ENCODE results near the gene GABRG3.

GABRG3 gene

DNA sequence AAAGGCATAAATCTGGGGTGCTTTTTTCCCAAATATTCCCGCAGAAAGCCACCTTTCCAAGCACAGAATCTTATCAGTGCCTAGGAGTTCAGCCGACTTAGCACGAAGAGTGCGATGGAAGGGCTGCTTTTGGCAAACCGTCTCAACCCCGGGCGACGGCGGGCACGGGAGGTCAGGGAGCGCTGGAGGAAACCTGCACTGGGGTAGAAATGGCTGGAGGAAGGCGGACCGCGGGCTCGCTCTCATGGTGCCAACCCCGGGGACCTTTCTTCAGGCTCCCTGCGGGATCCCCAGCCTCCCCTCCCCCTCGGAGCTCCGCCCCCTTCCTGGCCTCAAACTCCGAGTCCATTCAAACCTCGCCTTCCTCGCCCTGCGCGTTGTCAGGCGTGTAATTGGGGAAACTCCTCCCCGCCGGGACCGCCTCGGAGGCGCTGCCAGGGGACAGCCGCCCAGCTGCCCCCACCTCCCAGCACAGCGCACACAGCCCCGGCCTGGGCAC lies at the start of gene GABRG3:
Gene GABRG3 (plus strand): TSS at position 470 of the 499 bp plus-strand sequence.
- peak in 1 of 2 experiments; percentile 12 for DNase-seq (ENCODE audit: low read depth in 1 of 2, low spot score in 1 of 2)
- no peak for TF ChIP-seq JUND (IDR thresholded peaks at IDR 0.05; ENCODE audit: low read depth)
- in situ Hi-C loops (cut with HindIII; ENCODE audit: low pct_unique_long_range_greater_than_20kb, low sequenced_read_pairs), result no loop called here

DNA sequence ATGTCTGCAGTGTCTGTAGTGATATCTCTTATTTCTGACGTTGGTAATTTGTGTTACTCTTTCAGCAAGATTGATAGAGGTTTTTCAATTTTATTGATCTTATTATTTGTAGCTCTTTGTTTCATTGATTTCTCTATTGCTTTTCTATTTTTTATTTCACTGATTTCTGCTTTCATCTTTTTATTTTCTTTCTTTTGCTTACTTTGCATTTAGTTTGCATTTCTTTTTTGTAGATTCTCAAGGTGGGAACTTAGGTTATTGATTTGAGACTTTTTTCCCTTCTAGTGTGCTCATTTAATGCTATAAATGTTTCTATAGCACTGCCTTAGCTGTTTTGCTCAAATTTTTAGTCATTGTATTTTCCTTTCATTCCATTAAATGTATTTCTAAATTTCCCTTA lies 49.5 kb upstream of the GABRG3 start:
- in situ Hi-C loops (cut with HindIII; ENCODE audit: low pct_unique_long_range_greater_than_20kb, low sequenced_read_pairs), result no loop called here
- DNase-seq (ENCODE audit: low read depth in 1 of 2, low spot score in 1 of 2), result no peak
- no peak for TF ChIP-seq JUND (IDR thresholded peaks at IDR 0.05; ENCODE audit: low read depth)

DNA sequence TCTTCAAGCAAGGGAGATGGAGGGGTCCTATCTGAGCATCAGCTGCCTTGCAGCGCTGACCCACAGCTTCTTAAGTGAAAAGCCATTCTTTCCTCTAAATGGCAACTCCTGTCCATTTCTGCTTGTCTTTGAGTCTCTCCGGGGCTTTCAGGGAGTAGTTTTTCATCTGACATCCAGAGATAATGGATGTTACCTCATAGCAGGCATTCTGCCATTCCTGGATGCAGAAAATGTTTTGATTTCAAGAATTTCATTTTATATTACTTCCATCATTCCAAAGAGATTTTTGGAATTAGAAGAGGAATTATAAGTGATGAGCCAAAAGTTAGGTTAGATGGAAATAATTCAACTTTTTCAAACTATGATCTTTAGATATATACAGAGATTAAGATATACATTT lies 44.9 kb upstream of the GABRG3 start:
- TF ChIP-seq JUND (IDR thresholded peaks at IDR 0.05; ENCODE audit: low read depth), result no peak
- no peak for DNase-seq (ENCODE audit: low read depth in 1 of 2, low spot score in 1 of 2)
- in situ Hi-C loops (cut with HindIII; ENCODE audit: low pct_unique_long_range_greater_than_20kb, low sequenced_read_pairs), result no loop called here

DNA sequence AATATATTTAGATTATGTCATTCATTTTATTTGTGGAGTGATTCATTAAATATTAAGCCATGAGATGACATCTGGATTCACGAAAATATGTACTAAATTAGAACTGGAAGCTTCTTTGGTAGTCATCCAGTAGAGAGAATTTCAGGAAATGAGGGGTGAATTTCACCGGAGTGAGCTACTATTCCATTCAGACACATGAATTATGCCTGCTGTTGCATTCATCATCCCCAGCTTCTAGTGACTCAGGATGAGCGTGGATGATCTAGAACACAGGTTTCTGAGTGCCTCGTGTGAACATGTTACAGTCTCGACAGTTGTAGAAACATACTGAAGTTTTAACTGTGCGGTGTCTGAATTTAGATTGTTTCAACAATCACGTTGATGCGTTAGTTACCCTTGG lies 42.9 kb upstream of the GABRG3 start:
- in situ Hi-C loops (cut with HindIII; ENCODE audit: low pct_unique_long_range_greater_than_20kb, low sequenced_read_pairs), result no loop called here
- no peak for TF ChIP-seq JUND (IDR thresholded peaks at IDR 0.05; ENCODE audit: low read depth)
- no peak for DNase-seq (ENCODE audit: low read depth in 1 of 2, low spot score in 1 of 2)

DNA sequence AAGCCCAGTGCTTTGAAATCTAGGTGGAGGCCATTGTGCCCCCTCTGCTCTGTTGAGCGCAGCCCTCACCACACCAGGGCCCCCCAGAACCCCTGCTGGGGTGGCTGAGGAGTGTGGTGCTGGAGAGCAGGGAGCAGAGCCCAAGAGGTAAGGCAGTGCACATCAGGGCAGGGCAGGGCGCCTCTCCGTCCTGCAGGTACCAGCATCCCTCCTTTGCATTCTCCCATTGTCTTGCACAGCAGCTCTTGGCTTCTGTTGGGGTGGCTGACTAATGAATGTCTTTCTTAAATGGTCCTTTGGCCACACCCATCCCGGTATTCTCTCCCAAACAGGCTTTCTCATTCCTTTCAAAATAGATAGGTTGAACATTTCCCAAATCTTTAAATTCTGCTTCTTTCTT lies 41.4 kb upstream of the GABRG3 start:
- DNase-seq (ENCODE audit: low read depth in 1 of 2, low spot score in 1 of 2), result no peak
- in situ Hi-C loops (cut with HindIII; ENCODE audit: low pct_unique_long_range_greater_than_20kb, low sequenced_read_pairs), result no loop called here
- TF ChIP-seq JUND (IDR thresholded peaks at IDR 0.05; ENCODE audit: low read depth), result no peak

DNA sequence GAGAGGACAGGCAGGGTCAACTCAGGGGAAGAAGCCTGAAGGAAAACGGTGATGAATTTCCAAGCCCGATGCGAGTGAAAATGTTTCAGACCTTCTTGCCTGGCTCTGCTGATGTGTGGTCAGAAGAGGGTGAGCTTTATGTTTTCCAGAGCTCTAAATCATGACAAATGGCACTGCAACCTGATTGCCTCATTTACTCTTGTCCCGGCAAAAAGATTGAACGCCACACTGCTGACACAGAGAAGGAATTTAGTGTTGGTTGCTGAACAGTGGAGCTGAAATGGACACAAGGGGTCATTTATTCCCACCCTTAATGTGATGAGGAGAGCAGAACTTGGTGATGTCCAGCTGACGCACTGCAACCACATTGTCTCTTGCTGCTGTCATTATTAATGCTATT lies 36.1 kb upstream of the GABRG3 start:
- DNase-seq (ENCODE audit: low read depth in 1 of 2, low spot score in 1 of 2), result no peak
- in situ Hi-C loops (cut with HindIII; ENCODE audit: low pct_unique_long_range_greater_than_20kb, low sequenced_read_pairs), result no loop called here
- no peak for TF ChIP-seq JUND (IDR thresholded peaks at IDR 0.05; ENCODE audit: low read depth)

DNA sequence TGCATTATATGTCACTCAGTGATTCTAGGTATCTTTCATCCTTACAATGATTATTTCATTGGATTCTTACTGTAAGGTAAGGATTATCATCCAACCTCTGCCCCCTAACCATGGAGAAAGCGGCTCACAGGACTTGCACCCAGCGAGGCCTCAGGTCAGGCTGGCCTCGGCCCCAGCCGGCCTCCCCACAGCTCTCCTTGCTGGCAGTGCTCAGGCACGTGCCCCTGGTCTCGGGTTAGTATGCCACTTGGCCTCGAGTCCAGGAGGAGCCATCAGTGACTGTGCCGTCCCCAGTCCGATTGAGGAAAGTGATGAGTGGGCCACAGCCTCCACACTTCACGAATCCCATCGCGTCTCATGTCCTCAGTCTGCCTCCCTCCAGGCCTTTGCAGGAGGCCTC lies 35.7 kb upstream of the GABRG3 start:
- in situ Hi-C loops (cut with HindIII; ENCODE audit: low pct_unique_long_range_greater_than_20kb, low sequenced_read_pairs), result no loop called here
- DNase-seq (ENCODE audit: low read depth in 1 of 2, low spot score in 1 of 2), result no peak
- TF ChIP-seq JUND (IDR thresholded peaks at IDR 0.05; ENCODE audit: low read depth), result no peak

DNA sequence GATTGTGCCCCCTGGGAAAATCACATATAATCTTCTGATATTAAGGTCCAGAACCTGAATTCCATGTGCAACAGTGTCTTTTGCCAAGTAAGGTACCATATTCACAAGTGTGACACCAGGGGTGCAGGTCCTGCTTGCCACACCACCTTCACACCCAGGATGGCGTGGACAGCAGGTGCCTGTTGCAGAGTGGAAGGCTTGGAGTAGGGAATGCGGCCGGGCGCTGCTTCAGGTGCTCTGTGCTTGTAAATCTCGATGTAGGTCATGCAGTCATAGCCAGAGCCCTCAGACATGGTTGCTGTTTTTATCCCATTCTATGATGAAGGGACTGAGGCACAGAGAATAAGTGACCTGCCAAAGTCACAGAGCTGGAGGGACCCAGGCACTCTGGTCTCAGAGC lies 34.5 kb upstream of the GABRG3 start:
- no peak for DNase-seq (ENCODE audit: low read depth in 1 of 2, low spot score in 1 of 2)
- TF ChIP-seq JUND (IDR thresholded peaks at IDR 0.05; ENCODE audit: low read depth), result no peak
- in situ Hi-C loops (cut with HindIII; ENCODE audit: low pct_unique_long_range_greater_than_20kb, low sequenced_read_pairs), result no loop called here

DNA sequence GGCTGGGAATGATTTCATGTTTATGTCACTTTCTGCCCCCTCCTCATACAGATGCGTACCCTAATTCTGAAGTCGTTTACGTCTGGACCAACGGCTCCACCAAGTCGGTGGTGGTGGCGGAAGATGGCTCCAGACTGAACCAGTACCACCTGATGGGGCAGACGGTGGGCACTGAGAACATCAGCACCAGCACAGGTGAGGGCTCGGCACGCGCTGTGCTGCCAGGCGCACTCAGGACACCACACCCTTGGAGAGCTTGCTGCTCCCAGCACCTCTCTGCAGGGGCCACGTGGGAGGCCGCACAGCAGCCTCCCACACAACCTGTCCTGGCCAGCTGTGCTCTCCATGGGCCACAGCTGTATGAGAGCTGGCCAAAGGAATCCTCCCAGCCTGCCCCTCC lies 33.8 kb upstream of the GABRG3 start:
- in situ Hi-C loops (cut with HindIII; ENCODE audit: low pct_unique_long_range_greater_than_20kb, low sequenced_read_pairs), result no loop called here
- no peak for TF ChIP-seq JUND (IDR thresholded peaks at IDR 0.05; ENCODE audit: low read depth)
- DNase-seq (ENCODE audit: low read depth in 1 of 2, low spot score in 1 of 2), result no peak

DNA sequence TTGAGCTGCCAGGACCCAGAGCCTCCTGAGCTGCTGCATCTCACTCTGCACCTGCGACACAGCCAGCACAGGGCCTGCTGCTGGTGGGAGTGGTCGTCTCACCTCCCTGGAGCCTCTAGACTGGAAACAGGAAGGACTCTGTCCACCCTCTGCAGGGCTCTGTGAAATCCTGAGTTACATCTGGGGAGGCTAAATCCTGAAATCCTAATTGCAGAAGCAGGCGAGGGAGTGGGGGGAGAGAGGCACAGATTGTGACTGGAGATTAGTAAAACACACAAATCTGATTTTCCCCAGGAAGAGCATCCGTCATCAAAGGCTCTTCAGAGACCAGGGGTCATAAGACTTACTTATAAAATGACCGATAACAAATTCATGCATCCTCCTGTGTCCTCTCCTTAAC lies 31.6 kb upstream of the GABRG3 start:
- no peak for TF ChIP-seq JUND (IDR thresholded peaks at IDR 0.05; ENCODE audit: low read depth)
- no peak for DNase-seq (ENCODE audit: low read depth in 1 of 2, low spot score in 1 of 2)
- in situ Hi-C loops (cut with HindIII; ENCODE audit: low pct_unique_long_range_greater_than_20kb, low sequenced_read_pairs), result no loop called here

DNA sequence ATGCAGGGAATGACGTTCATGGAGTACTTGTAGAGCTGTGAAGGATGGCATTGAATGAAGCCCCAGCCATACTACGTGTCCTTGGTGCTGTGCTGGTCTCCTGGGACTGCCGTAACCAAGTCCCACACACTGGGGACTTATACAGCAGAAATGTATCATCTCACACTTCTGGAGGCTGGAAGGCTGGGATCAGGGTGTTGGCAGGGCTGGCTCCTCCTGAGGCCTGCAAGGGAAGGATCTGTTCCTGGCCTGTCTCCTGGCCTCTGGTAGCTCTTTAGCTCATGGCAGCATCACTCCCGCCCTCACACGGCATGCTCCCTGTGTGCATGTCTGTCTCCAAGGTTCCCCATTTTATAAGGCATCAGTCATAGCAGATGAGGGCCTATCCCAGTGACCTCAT lies 29.5 kb upstream of the GABRG3 start:
- in situ Hi-C loops (cut with HindIII; ENCODE audit: low pct_unique_long_range_greater_than_20kb, low sequenced_read_pairs), result no loop called here
- no peak for TF ChIP-seq JUND (IDR thresholded peaks at IDR 0.05; ENCODE audit: low read depth)

DNA sequence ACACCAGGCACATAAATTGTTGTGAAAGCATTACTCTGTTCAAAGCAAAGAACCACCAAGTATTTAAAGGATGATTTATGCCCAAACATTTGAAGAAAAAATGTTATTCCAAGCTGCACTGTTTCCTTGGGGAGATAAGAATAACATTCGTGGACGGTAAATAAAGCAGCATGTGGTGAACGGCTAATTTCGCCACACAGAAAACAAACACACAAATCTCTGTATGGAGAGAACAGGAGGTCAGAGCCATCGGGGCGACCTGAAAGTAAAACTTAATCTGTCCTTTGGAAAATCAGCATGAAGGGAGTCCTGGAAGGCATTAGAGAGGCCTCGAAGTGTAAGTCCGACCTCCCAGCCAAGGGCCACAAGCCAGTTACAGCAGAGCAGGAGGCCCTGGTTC lies 27.1 kb upstream of the GABRG3 start:
- in situ Hi-C loops (cut with HindIII; ENCODE audit: low pct_unique_long_range_greater_than_20kb, low sequenced_read_pairs), result no loop called here
- TF ChIP-seq JUND (IDR thresholded peaks at IDR 0.05; ENCODE audit: low read depth), result no peak
- no peak for DNase-seq (ENCODE audit: low read depth in 1 of 2, low spot score in 1 of 2)

More for the DNA sequence above, 29.5 kb upstream of the GABRG3 start:
- no peak for DNase-seq (ENCODE audit: low read depth in 1 of 2, low spot score in 1 of 2)

DNA sequence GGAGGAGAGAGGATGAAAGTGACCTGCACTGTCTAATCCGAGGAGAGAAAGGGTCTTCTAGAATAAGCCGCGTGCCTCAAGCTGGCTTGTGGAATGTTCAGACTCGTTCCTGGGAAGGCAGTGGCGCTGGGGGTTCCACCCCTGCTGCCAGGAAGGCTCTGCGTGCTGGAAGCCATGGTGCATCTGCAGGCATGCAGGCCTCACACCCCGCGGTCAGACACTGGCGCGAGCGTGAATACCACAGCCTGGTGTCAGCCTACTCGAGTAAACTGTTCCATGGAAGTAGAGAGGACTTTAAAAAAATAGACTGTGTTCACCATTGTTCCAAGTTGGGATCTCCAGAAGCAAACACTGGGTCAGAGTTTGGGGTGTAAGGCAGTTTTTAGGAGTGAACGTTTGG lies 25.9 kb upstream of the GABRG3 start:
- TF ChIP-seq JUND (IDR thresholded peaks at IDR 0.05; ENCODE audit: low read depth), result no peak
- in situ Hi-C loops (cut with HindIII; ENCODE audit: low pct_unique_long_range_greater_than_20kb, low sequenced_read_pairs), result no loop called here
- no peak for DNase-seq (ENCODE audit: low read depth in 1 of 2, low spot score in 1 of 2)

DNA sequence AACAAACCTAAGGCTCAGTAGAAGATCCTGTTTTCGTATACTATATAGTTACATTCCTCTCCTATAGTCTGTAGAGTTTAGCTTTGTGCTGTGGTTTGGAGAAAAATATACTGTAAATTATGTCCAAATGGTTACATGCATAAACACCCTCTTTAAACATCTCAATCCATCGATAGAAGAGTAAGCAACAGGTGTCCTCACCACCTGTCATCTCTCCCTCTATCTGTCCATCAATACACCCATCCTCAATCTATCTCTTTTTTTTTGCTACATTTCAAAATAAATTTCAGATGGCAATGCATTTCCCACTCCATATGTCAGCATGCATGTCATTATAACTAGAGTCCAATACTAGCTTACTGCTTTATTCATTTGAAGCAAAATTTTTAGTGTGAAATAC lies 21.0 kb upstream of the GABRG3 start:
- DNase-seq (ENCODE audit: low read depth in 1 of 2, low spot score in 1 of 2), result no peak
- TF ChIP-seq JUND (IDR thresholded peaks at IDR 0.05; ENCODE audit: low read depth), result no peak
- in situ Hi-C loops (cut with HindIII; ENCODE audit: low pct_unique_long_range_greater_than_20kb, low sequenced_read_pairs), result no loop called here

All from T47D (cell line).